ENCODE results near the gene ARHGAP25. TPM values are rescaled to one million over a fixed set of nuclear protein-coding genes. Genes with fewer than 3 reads are reported as not detected.

Gene ARHGAP25
- total RNA-seq, 1 donor from 2014 or later, result 2.5 TPM

GRCh38 chr2:68743531-68743930 is 8.9 kb downstream of the ARHGAP25 start:
- Mint-ChIP-seq H3K4me1 (peaks cover 11% of the 10 kb centered on the region), H3K27ac (ENCODE audit: unreplicated experiment) (no peak overlapping the region), H3K27me3 (ENCODE audit: low read depth) (no peaks in the 10 kb centered on the region), H3K4me3 (no peak overlapping the region), H3K9me3 (no peaks in the 10 kb centered on the region), H3K36me3 (ENCODE audit: low read depth) (no peaks in the 10 kb centered on the region)
- no peak for DNase-seq (ENCODE audit: low read depth, low spot score)
- no peak for TF ChIP-seq CTCF (conservative IDR thresholded peaks at IDR 0.05)

DNA sequence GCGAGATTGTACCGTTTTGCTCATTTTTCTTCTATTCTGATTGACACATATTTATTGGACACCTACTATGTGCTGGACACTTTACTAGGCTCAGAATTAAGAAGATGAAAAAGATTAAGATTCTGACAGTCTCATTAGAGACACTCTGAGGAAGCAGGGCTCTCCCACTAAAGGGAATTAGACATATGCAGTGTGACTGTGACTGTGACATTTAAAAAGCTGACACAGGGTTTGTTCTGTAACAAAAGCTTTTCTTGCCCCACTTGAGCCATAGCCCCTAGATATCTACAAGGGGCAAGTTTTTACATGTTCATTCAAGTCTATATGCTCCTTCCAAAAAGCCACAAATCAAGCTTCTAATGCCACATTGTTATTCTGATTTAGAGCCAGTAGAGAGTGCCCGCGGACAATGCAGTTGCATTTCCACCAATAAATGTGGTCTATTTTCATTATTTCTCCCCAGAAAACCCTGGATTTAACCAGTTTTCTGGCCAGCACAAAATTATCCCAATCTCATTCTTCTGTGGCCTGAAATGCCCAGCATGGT is 9.8 kb downstream of the ARHGAP25 start:
- no peaks in the 10 kb centered on the region for H3K36me3 Mint-ChIP-seq (ENCODE audit: low read depth)
- no peaks in the 10 kb centered on the region for H3K9me3 Mint-ChIP-seq
- H3K27ac Mint-ChIP-seq (ENCODE audit: unreplicated experiment), result no peak overlapping the region
- TF ChIP-seq CTCF (conservative IDR thresholded peaks at IDR 0.05), result no peak
- H3K4me1 Mint-ChIP-seq, result peaks cover 11% of the 10 kb centered on the region
- DNase-seq (ENCODE audit: low read depth, low spot score), result no peak
- no peaks in the 10 kb centered on the region for H3K27me3 Mint-ChIP-seq (ENCODE audit: low read depth)
- no peak overlapping the region for H3K4me3 Mint-ChIP-seq

- no peak for TF ChIP-seq CTCF (conservative IDR thresholded peaks at IDR 0.05)
- no peak for DNase-seq (ENCODE audit: low read depth, low spot score)
- Mint-ChIP-seq H3K27ac (ENCODE audit: unreplicated experiment) (no peak overlapping the region), H3K4me3 (no peak overlapping the region), H3K36me3 (ENCODE audit: low read depth) (no peaks in the 10 kb centered on the region), H3K4me1 (peaks cover 11% of the 10 kb centered on the region), H3K27me3 (ENCODE audit: low read depth) (no peaks in the 10 kb centered on the region), H3K9me3 (no peaks in the 10 kb centered on the region)
Observed at GRCh38 chr2:68745006-68745405, 10.4 kb downstream of the ARHGAP25 start.

DNA sequence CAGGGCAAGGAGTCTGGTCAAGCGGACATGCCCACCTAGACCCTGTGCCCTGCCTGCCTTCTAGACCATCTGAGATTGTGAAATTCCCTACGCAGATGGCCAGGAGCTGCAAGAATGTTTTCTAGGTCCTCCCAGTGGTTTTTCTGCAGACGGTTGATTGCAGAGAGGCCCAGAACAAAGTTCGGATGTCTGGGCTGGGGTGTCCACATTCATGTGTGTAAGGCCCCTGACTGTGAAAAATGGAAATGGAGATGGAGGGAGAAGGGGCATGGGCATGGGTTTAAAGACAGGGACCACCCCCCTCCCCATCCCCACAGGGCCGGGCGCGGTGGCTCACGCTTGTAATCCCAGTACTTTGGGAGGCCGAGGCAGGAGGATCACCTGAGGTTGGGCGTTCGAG is 11.8 kb downstream of the ARHGAP25 start:
- Mint-ChIP-seq H3K4me3 (no peak overlapping the region), H3K27me3 (ENCODE audit: low read depth) (no peaks in the 10 kb centered on the region), H3K4me1 (peaks cover 11% of the 10 kb centered on the region), H3K9me3 (no peaks in the 10 kb centered on the region), H3K27ac (ENCODE audit: unreplicated experiment) (no peak overlapping the region), H3K36me3 (ENCODE audit: low read depth) (no peaks in the 10 kb centered on the region)
- no peak for DNase-seq (ENCODE audit: low read depth, low spot score)
- TF ChIP-seq CTCF (conservative IDR thresholded peaks at IDR 0.05), result no peak

DNA sequence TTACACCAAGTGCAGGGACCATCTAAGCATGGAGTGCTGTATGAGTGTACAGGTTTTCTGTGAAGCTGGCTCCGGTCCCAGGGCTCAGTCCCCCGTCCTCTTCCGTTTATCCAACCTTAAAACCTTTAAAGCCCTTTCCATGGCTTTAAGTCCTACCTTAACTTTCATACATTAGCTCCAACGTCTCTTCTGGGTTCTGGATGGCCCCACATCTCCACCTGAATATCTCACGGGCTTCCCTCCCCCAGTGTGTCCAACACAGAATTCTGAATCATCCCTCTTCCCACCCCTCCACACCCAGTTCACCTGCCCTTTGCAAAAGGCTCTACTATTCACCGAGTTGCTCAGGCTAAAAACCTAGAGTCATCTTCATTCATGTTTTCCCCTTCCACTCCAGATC is 12.8 kb downstream of the ARHGAP25 start:
- H3K27me3 Mint-ChIP-seq (ENCODE audit: low read depth), result no peaks in the 10 kb centered on the region
- no peaks in the 10 kb centered on the region for H3K9me3 Mint-ChIP-seq
- no peak for DNase-seq (ENCODE audit: low read depth, low spot score)
- H3K4me3 Mint-ChIP-seq, result no peak overlapping the region
- H3K36me3 Mint-ChIP-seq (ENCODE audit: low read depth), result no peaks in the 10 kb centered on the region
- H3K4me1 Mint-ChIP-seq, result peaks cover 15% of the 10 kb centered on the region
- TF ChIP-seq CTCF (conservative IDR thresholded peaks at IDR 0.05), result no peak
- no peak overlapping the region for H3K27ac Mint-ChIP-seq (ENCODE audit: unreplicated experiment)

DNA sequence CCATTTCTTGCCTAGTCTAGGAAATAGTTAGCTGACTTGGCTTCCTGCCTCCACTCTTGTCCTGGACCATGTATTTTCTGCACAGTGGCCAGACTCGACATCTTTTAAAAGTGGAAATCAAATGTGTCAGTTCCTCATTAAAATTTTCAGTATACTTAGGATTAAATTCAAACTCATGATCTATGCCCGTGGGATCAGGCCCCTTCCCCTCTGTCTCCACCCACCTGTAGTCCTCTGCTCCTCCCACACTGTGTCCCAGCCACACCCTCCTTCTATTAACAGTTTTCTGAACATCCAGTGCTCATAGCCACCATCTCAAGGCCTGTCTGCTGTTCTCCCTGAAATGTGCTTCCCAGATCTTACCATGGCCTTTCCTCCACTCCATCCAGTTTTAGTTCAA is 13.3 kb downstream of the ARHGAP25 start:
- DNase-seq (ENCODE audit: low read depth, low spot score), result no peak
- Mint-ChIP-seq H3K27ac (ENCODE audit: unreplicated experiment) (no peak overlapping the region), H3K4me1 (peaks cover 15% of the 10 kb centered on the region), H3K27me3 (ENCODE audit: low read depth) (no peaks in the 10 kb centered on the region), H3K36me3 (ENCODE audit: low read depth) (no peaks in the 10 kb centered on the region), H3K4me3 (no peak overlapping the region), H3K9me3 (no peaks in the 10 kb centered on the region)
- TF ChIP-seq CTCF (conservative IDR thresholded peaks at IDR 0.05), result no peak

All from neural crest cell (in vitro differentiated cells).